ENCODE data around the gene MAML1.

MAML1 gene

DNA sequence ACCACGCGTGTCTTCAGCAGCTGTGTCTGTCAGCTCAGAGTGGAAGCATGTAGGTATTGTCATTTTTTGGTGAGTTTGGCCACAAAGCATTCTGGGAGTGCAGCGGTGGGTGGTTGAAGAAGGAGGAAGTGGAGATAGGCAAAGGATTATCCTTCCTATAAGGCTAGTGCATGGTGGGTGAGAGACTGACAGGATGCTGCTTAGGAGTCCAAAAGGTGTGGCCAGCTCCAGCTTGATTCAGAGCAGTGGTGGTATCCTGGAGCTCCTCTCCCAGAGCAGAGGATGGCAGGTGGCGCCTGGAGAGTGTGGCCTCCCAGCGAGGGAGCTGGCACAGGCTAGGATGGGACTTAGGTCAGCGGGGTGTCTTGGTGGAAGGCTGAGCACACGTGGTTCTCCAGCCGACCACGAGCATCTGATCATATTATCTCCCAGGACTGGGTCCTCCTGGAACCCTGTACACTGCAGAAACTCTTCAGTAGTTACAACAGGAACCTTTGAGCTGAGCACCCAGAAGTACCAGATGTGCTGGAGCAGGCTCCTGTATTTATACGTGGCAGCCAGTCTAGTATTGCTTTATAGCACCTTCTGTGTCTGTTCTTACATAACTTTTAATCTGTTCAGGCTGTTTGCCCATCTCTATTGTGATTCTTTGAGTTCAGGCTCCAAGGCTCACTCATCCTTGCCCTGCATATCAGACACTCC is 29.6 kb downstream of the MAML1 start:
- Histone ChIP-seq H3K36me3 (ENCODE audit: control insufficient read depth in 4 of 4, insufficient read depth in 4 of 4, low read length in 3 of 4) (peaks cover 4 to 29% (median 10%) of the 10 kb centered on the region in 4 experiments), H3K4me3 (ENCODE audit: control insufficient read depth in 1 of 7, extremely low read depth in 1 of 7, insufficient read depth in 4 of 7, low read depth in 2 of 7, low read length in 6 of 7) (no peak overlapping the region), H3K27ac (ENCODE audit: insufficient read depth in 1 of 2, low read depth in 1 of 2, low read length in 2 of 2, poor library complexity in 1 of 2, severe bottlenecking in 2 of 2) (no peak overlapping the region), H3K9me3 (ENCODE audit: control extremely low read depth in 1 of 5, control insufficient read depth in 4 of 5, insufficient read depth in 2 of 5, low read depth in 1 of 5, low read length in 4 of 5) (no peaks in the 10 kb centered on the region), H3K4me1 (ENCODE audit: control extremely low read depth in 1 of 4, control insufficient read depth in 4 of 4, insufficient read depth in 4 of 4, low read length in 3 of 4) (peaks cover 13 to 65% (median 57%) of the 10 kb centered on the region in 4 experiments), H3K27me3 (replicated peaks in 2 of 5; ENCODE audit: control insufficient read depth in 4 of 5, insufficient read depth in 5 of 5, low read length in 4 of 5) (no peaks in the 10 kb centered on the region)
- DNase-seq = peak; percentile 34 to 76 (median 72)
- WGBS (ENCODE audit: insufficient coverage) = 52% methylated on average over 10 of the region's 10 CpGs
- ChIA-PET POLR2A (interaction anchor here (1.2 to 1.5 kb wide), 2 partner anchors 33 to 66 kb away, joined by 3 to 9 read pairs; no protein-coding TSS in a partner anchor), CTCF (interaction anchor here (0.8 to 12.6 kb wide), 16 partner anchors 9 to 153 kb away, joined by 3 to 211 read pairs (median 9); partner anchors contain the start of gene LTC4S)

DNA sequence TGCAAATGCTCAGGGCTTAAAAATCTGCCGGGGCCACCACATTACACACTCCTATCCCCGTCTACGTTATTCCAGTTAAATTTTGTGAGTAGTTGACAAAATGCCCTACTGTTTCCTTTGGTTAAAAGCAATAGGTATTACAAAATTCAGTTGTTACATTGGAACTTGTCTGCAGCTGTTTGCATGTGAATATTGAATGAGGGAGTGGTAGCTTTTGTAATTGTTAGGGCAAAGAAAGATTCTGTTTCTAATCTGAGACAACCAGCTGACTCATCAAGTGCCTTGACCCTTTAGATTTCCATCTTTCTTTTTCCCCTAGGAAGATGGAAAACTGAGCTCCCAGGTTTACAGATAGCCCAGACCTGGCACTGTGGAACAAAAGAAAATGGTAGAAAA is 30.2 kb downstream of the MAML1 start:
- DNase-seq = no peak
- ChIA-PET CTCF (interaction anchor here (0.6 to 12.6 kb wide), 21 partner anchors 9 to 253 kb away, joined by 3 to 211 read pairs (median 6); partner anchors contain the start of gene LTC4S), POLR2A (interaction anchor here (0.8 to 1.5 kb wide), 3 partner anchors 33 to 209 kb away, joined by 3 to 9 read pairs (median 3); no protein-coding TSS in a partner anchor)
- Histone ChIP-seq H3K9me3 (ENCODE audit: control extremely low read depth in 1 of 5, control insufficient read depth in 4 of 5, insufficient read depth in 2 of 5, low read depth in 1 of 5, low read length in 4 of 5) (no peaks in the 10 kb centered on the region), H3K4me1 (ENCODE audit: control extremely low read depth in 1 of 4, control insufficient read depth in 4 of 4, insufficient read depth in 4 of 4, low read length in 3 of 4) (peaks cover 17 to 69% (median 61%) of the 10 kb centered on the region in 4 experiments), H3K36me3 (ENCODE audit: control insufficient read depth in 4 of 4, insufficient read depth in 4 of 4, low read length in 3 of 4) (peaks cover 4 to 32% (median 10%) of the 10 kb centered on the region in 4 experiments), H3K27me3 (replicated peaks in 2 of 5; ENCODE audit: control insufficient read depth in 4 of 5, insufficient read depth in 5 of 5, low read length in 4 of 5) (no peaks in the 10 kb centered on the region), H3K27ac (ENCODE audit: insufficient read depth in 1 of 2, low read depth in 1 of 2, low read length in 2 of 2, poor library complexity in 1 of 2, severe bottlenecking in 2 of 2) (no peak overlapping the region), H3K4me3 (ENCODE audit: control insufficient read depth in 1 of 7, extremely low read depth in 1 of 7, insufficient read depth in 4 of 7, low read depth in 2 of 7, low read length in 6 of 7) (no peak overlapping the region)
- 90% methylated on average over 2 of the region's 3 CpGs for WGBS (ENCODE audit: insufficient coverage)

GRCh38 chr5:179763215-179763945 is 30.8 kb downstream of the MAML1 start:
- H3K4me3 ChIP-seq (ENCODE audit: control insufficient read depth in 1 of 7, extremely low read depth in 1 of 7, insufficient read depth in 4 of 7, low read depth in 2 of 7, low read length in 6 of 7) = no peak overlapping the region
- peak; percentile 63 to 81 (median 78) for DNase-seq

GRCh38 chr5:179764056-179764455 is 31.4 kb downstream of the MAML1 start:
- Histone ChIP-seq H3K4me1 (ENCODE audit: control extremely low read depth in 1 of 4, control insufficient read depth in 4 of 4, insufficient read depth in 4 of 4, low read length in 3 of 4) (peaks cover 17 to 77% (median 61%) of the 10 kb centered on the region in 4 experiments), H3K27me3 (replicated peaks in 2 of 5; ENCODE audit: control insufficient read depth in 4 of 5, insufficient read depth in 5 of 5, low read length in 4 of 5) (no peaks in the 10 kb centered on the region), H3K4me3 (ENCODE audit: control insufficient read depth in 1 of 7, extremely low read depth in 1 of 7, insufficient read depth in 4 of 7, low read depth in 2 of 7, low read length in 6 of 7) (no peak overlapping the region), H3K9me3 (ENCODE audit: control extremely low read depth in 1 of 5, control insufficient read depth in 4 of 5, insufficient read depth in 2 of 5, low read depth in 1 of 5, low read length in 4 of 5) (no peaks in the 10 kb centered on the region), H3K27ac (ENCODE audit: insufficient read depth in 1 of 2, low read depth in 1 of 2, low read length in 2 of 2, poor library complexity in 1 of 2, severe bottlenecking in 2 of 2) (no peak overlapping the region), H3K36me3 (ENCODE audit: control insufficient read depth in 4 of 4, insufficient read depth in 4 of 4, low read length in 3 of 4) (peaks cover 6 to 38% (median 16%) of the 10 kb centered on the region in 4 experiments)
- 69% methylated on average over 4 of the region's 8 CpGs for WGBS (ENCODE audit: insufficient coverage)
- CTCF ChIA-PET = interaction anchor here (1.2 to 12.6 kb wide), 14 partner anchors 8 to 150 kb away, joined by 3 to 211 read pairs (median 11); partner anchors contain the start of genes LTC4S and SQSTM1
- POLR2A ChIA-PET = no interaction called here
- no peak for DNase-seq

More at GRCh38 chr5:179763215-179763945, 30.8 kb downstream of the MAML1 start:
- POLR2A ChIA-PET = interaction anchor here (0.6 to 1.5 kb wide), 3 partner anchors 32 to 1517 kb away, joined by 3 to 9 read pairs (median 3); no protein-coding TSS in a partner anchor
- H3K27ac ChIP-seq (ENCODE audit: insufficient read depth in 1 of 2, low read depth in 1 of 2, low read length in 2 of 2, poor library complexity in 1 of 2, severe bottlenecking in 2 of 2) = no peak overlapping the region
- H3K27me3 ChIP-seq (replicated peaks in 2 of 5; ENCODE audit: control insufficient read depth in 4 of 5, insufficient read depth in 5 of 5, low read length in 4 of 5) = no peaks in the 10 kb centered on the region
- WGBS (ENCODE audit: insufficient coverage) = 45% methylated on average over 6 of the region's 10 CpGs
- peaks cover 17 to 75% (median 63%) of the 10 kb centered on the region in 4 experiments for H3K4me1 ChIP-seq (ENCODE audit: control extremely low read depth in 1 of 4, control insufficient read depth in 4 of 4, insufficient read depth in 4 of 4, low read length in 3 of 4)
- no peaks in the 10 kb centered on the region for H3K9me3 ChIP-seq (ENCODE audit: control extremely low read depth in 1 of 5, control insufficient read depth in 4 of 5, insufficient read depth in 2 of 5, low read depth in 1 of 5, low read length in 4 of 5)
- H3K36me3 ChIP-seq (ENCODE audit: control insufficient read depth in 4 of 4, insufficient read depth in 4 of 4, low read length in 3 of 4) = peaks cover 4 to 33% (median 11%) of the 10 kb centered on the region in 4 experiments
- CTCF ChIA-PET = interaction anchor here (0.6 to 12.6 kb wide), 23 partner anchors 9 to 252 kb away, joined by 3 to 211 read pairs (median 6); partner anchors contain the start of genes LTC4S and SQSTM1

- CTCF ChIA-PET = interaction anchor here (0.7 to 12.6 kb wide), 5 partner anchors 12 to 36 kb away, joined by 3 to 211 read pairs (median 29); partner anchors contain the start of gene LTC4S
- H3K27me3 ChIP-seq (replicated peaks in 2 of 5; ENCODE audit: control insufficient read depth in 4 of 5, insufficient read depth in 5 of 5, low read length in 4 of 5) = no peaks in the 10 kb centered on the region
- peak in 2 of 3 donors; percentile 40 to 46 for DNase-seq
- H3K9me3 ChIP-seq (ENCODE audit: control extremely low read depth in 1 of 5, control insufficient read depth in 4 of 5, insufficient read depth in 2 of 5, low read depth in 1 of 5, low read length in 4 of 5) = no peaks in the 10 kb centered on the region
- H3K36me3 ChIP-seq (ENCODE audit: control insufficient read depth in 4 of 4, insufficient read depth in 4 of 4, low read length in 3 of 4) = peaks cover 9 to 45% (median 24%) of the 10 kb centered on the region in 4 experiments
- peak overlapping the region in 1 of 7 experiments; percentile 10 for H3K4me3 ChIP-seq (ENCODE audit: control insufficient read depth in 1 of 7, extremely low read depth in 1 of 7, insufficient read depth in 4 of 7, low read depth in 2 of 7, low read length in 6 of 7)
- POLR2A ChIA-PET = no interaction called here
- peaks cover 15 to 70% (median 52%) of the 10 kb centered on the region in 4 experiments for H3K4me1 ChIP-seq (ENCODE audit: control extremely low read depth in 1 of 4, control insufficient read depth in 4 of 4, insufficient read depth in 4 of 4, low read length in 3 of 4)
- 77% methylated on average over 13 of the region's 13 CpGs for WGBS (ENCODE audit: insufficient coverage)
- H3K27ac ChIP-seq (ENCODE audit: insufficient read depth in 1 of 2, low read depth in 1 of 2, low read length in 2 of 2, poor library complexity in 1 of 2, severe bottlenecking in 2 of 2) = no peak overlapping the region
Observed at GRCh38 chr5:179765400-179765799, 32.8 kb downstream of the MAML1 start.

DNA sequence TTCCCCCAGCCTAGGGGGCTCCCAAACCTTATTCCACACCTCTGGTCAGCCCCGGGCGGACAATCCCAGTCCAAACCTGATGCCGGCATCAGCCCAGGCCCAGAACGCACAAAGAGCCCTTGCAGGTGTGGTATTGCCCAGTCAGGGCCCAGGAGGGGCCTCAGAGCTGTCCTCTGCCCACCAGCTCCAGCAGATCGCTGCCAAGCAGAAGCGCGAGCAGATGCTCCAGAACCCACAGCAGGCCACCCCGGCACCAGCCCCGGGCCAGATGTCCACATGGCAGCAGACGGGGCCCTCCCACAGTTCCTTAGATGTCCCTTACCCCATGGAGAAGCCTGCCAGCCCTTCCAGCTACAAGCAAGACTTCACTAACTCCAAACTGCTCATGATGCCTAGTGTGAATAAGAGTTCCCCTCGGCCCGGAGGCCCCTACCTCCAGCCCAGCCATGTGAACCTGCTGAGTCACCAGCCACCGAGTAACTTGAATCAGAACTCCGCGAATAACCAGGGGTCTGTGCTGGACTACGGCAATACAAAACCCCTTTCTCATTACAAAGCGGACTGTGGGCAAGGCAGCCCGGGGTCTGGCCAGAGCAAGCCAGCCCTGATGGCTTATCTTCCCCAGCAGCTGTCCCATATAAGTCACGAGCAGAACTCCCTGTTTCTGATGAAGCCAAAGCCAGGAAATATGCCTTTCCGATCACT is 33.6 kb downstream of the MAML1 start:
- POLR2A ChIA-PET = interaction anchor here (1.3 kb wide), 1 partner anchor 28 kb away, joined by 4 read pairs; the partner anchor contains the start of gene LTC4S
- 53% methylated on average over 19 of the region's 20 CpGs for WGBS (ENCODE audit: insufficient coverage)
- H3K27ac ChIP-seq (ENCODE audit: insufficient read depth in 1 of 2, low read depth in 1 of 2, low read length in 2 of 2, poor library complexity in 1 of 2, severe bottlenecking in 2 of 2) = peak overlapping the region in 1 of 2 experiments; percentile 17
- no peaks in the 10 kb centered on the region for H3K27me3 ChIP-seq (replicated peaks in 2 of 5; ENCODE audit: control insufficient read depth in 4 of 5, insufficient read depth in 5 of 5, low read length in 4 of 5)
- peaks cover 15 to 76% (median 53%) of the 10 kb centered on the region in 4 experiments for H3K4me1 ChIP-seq (ENCODE audit: control extremely low read depth in 1 of 4, control insufficient read depth in 4 of 4, insufficient read depth in 4 of 4, low read length in 3 of 4)
- CTCF ChIA-PET = interaction anchor here (0.6 to 12.6 kb wide), 7 partner anchors 14 to 1141 kb away, joined by 3 to 211 read pairs (median 3); partner anchors contain the start of gene LTC4S
- peaks cover 16 to 52% (median 28%) of the 10 kb centered on the region in 4 experiments for H3K36me3 ChIP-seq (ENCODE audit: control insufficient read depth in 4 of 4, insufficient read depth in 4 of 4, low read length in 3 of 4)
- H3K4me3 ChIP-seq (ENCODE audit: control insufficient read depth in 1 of 7, extremely low read depth in 1 of 7, insufficient read depth in 4 of 7, low read depth in 2 of 7, low read length in 6 of 7) = no peak overlapping the region
- DNase-seq = peak; percentile 49 to 81 (median 77)
- H3K9me3 ChIP-seq (ENCODE audit: control extremely low read depth in 1 of 5, control insufficient read depth in 4 of 5, insufficient read depth in 2 of 5, low read depth in 1 of 5, low read length in 4 of 5) = no peaks in the 10 kb centered on the region
